Upper lobe of left lung (tissue), 4 donors: ENCODE data around the gene IFIT1.

Source experiments
- EP300 ChIP-seq, 4 donors: sonication (generic); formaldehyde crosslinking; IDR thresholded peaks; one replicate each; pipeline ENCODE4 v1.5.1; 2017; ENCODE audit warnings: antibody characterized with exemption in 4 of 4, control low read depth in 2 of 4
- POLR2A ChIP-seq, 4 donors: fragments of 450-650 bp; IDR thresholded peaks; one replicate each; pipeline ENCODE4 v1.5.1; 2016 to 2017; ENCODE audit warnings: antibody characterized with exemption in 4 of 4, mild to moderate bottlenecking in 2 of 4
- POLR2AphosphoS5 ChIP-seq, 2 donors: sonication (generic); formaldehyde crosslinking; IDR thresholded peaks; one replicate each; pipeline ENCODE4 v1.5.1; 2017; ENCODE audit warnings: antibody characterized with exemption in 2 of 2
- TF ChIP-seq, protein P1 (sequence below), 6 experiments: fragments of 450-650 bp in 4 of 6; fragments of 200-600 bp in 2 of 6; sonication (generic) in 2 of 6; IDR thresholded peaks; one replicate each; pipeline ENCODE4 v1.5.1; 2016 to 2019; ENCODE audit warnings: antibody characterized with exemption in 6 of 6

DNA sequence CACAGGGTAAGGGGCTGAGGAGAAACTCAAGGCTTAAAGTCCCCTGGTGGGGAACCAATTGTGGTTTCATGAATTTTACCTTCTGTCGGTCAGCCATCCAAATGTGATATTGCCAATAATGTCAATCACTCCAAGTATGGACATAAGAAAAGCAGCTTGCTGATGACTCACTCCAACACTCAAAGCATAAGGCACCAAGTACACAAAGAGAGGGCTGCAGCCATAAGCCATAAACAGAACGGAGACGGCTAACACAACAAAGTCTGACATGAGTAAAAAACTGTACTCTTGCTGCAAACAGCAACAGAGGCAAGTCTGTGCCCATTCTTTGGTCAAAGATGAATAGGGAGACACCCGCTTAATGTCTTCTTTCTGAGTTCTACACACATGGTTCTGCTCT, 46.1 kb downstream of the IFIT1 start:
- TF ChIP-seq, protein P1, sequence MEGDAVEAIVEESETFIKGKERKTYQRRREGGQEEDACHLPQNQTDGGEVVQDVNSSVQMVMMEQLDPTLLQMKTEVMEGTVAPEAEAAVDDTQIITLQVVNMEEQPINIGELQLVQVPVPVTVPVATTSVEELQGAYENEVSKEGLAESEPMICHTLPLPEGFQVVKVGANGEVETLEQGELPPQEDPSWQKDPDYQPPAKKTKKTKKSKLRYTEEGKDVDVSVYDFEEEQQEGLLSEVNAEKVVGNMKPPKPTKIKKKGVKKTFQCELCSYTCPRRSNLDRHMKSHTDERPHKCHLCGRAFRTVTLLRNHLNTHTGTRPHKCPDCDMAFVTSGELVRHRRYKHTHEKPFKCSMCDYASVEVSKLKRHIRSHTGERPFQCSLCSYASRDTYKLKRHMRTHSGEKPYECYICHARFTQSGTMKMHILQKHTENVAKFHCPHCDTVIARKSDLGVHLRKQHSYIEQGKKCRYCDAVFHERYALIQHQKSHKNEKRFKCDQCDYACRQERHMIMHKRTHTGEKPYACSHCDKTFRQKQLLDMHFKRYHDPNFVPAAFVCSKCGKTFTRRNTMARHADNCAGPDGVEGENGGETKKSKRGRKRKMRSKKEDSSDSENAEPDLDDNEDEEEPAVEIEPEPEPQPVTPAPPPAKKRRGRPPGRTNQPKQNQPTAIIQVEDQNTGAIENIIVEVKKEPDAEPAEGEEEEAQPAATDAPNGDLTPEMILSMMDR (IDR thresholded peaks at IDR 0.05), result no peak
- TF ChIP-seq POLR2AphosphoS5 (IDR thresholded peaks at IDR 0.05), result no peak
- TF ChIP-seq POLR2A (IDR thresholded peaks at IDR 0.05), result no peak
- TF ChIP-seq EP300 (IDR thresholded peaks at IDR 0.05), result no peak
